Motor neuron (in vitro differentiated cells): ENCODE data around the gene CRTAC1. TPM values are rescaled to one million over a fixed set of nuclear protein-coding genes. Genes with fewer than 3 reads are reported as not detected.

Source experiments
- ATAC-seq, 8 experiments: fragments of 200-7000 bp; cut with Tn5 transposase; replicated peaks in 6 of 8; 2 replicates each; pipeline ENCODE4 v1.8.0; 2021; ENCODE audit warnings: mild to moderate bottlenecking in 8 of 8, moderate library complexity in 8 of 8
- H3K27ac ChIP-seq, 2 donors: fragments of 250-450 bp; sonication (Bioruptor Pico); 2 replicates each; pipeline ENCODE4 v1.9.0; 2021; ENCODE audit warnings: antibody characterized with exemption in 2 of 2, mild to moderate bottlenecking in 2 of 2, moderate library complexity in 1 of 2
- H3K4me1 ChIP-seq, 2 donors: fragments of 250-450 bp; sonication (Bioruptor Pico); replicated peaks in 1 of 2; 2 replicates each; pipeline ENCODE4 v1.6.1; 2021; ENCODE audit warnings: antibody characterized with exemption in 2 of 2, mild to moderate bottlenecking in 2 of 2, moderate library complexity in 1 of 2
- H3K4me3 ChIP-seq, 5 donors: fragments of 250-450 bp; sonication (Bioruptor Pico); 2 replicates each; pipeline ENCODE4 v1.9.0; 2021; ENCODE audit warnings: antibody characterized with exemption in 5 of 5, mild to moderate bottlenecking in 5 of 5, moderate library complexity in 4 of 5
- WGBS, 10 experiments: fragments of 450-650 bp; shearing (Covaris generic); methylation state at CpG; one replicate each; pipeline ENCODE4 v1.0.0; 2022; 5-methylcytosine and 5-hydroxymethylcytosine counted together
- in situ Hi-C, 9 experiments: fragments of 400-800 bp; cut with MboI; loops; one replicate each; pipeline ENCODE4 v1.15.0; 2021; ENCODE audit warnings: low sequenced_read_pairs in 9 of 9, low pct_unique_long_range_greater_than_20kb in 2 of 9; ENCODE audit not compliant: unreplicated experiment in 9 of 9
- total RNA-seq, 8 experiments: library from RNA; unstranded; fragments of 300-600 nt; gene quantifications; 2 replicates each; pipeline versions ENCODE4 v1.2.3 to v1.2.4, GENCODE V29; 2022

The CRTAC1 gene
- total RNA-seq, 8 experiments from 2014 or later, result 0.17 to 11.5 (median 5.3) TPM; not detected in 1

- Histone ChIP-seq H3K4me3 (no peak overlapping the region), H3K4me1 (peaks cover 21 to 24% of the 10 kb centered on the region in 2 donors), H3K27ac (peak overlapping the region in 1 of 2 donors; percentile 33)
- in situ Hi-C loops, result loop anchor here in 5 of 9 experiments (10.0 to 25.0 kb wide), 3 partner anchors 120 to 130 kb away; partner anchors contain the start of gene CRTAC1 (in 3 of the 5)
- ATAC-seq, result peak; percentile 14 to 49 (median 34)
- 0 to 75% (median 56%) methylated on average over 1 to 6 of the region's 10 CpGs; no CpG with 5 or more reads in 5 of the 10 experiments for WGBS, 10 experiments
Observed at GRCh38 chr10:97914171-97914836, 116.1 kb downstream of the CRTAC1 start.

DNA sequence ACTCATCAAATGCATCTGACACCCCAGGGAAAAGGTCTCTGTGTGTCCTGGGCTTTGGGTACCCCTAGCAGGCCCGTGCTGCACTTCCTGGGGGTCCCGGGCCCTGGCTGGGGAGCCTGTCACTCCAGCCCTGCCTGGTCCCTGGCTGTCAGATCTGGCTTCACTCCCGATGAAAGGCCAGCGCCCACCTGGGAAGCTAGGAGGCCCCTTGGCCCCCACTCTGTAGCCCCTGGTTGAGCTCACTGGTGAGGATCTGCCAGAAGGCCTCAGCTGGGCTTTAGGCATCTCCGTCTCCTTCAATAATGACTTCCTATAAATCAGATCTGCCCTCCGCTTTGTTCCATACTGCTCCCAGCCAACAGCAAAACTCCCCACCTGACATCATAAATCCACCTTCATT is 116.8 kb downstream of the CRTAC1 start:
- peak overlapping the region; percentile 33 to 71 for H3K27ac ChIP-seq
- WGBS, 10 experiments, result 50 to 69% (median 60%) methylated on average over 2 to 4 of the region's 6 CpGs; no CpG with 5 or more reads in 6 of the 10 experiments
- peak in 5 of 8 experiments; percentile 13 to 79 (median 59) for ATAC-seq
- H3K4me3 ChIP-seq, result no peak overlapping the region
- H3K4me1 ChIP-seq, result peaks cover 21 to 24% of the 10 kb centered on the region in 2 donors
- in situ Hi-C loops, result loop anchor here in 5 of 9 experiments (10.0 to 25.0 kb wide), 3 partner anchors 121 to 131 kb away; partner anchors contain the start of gene CRTAC1 (in 3 of the 5)

- Histone ChIP-seq H3K27ac (peak overlapping the region in 1 of 2 donors; percentile 71), H3K4me3 (no peak overlapping the region), H3K4me1 (peaks cover 21 to 24% of the 10 kb centered on the region in 2 donors)
- in situ Hi-C loops, result loop anchor here in 5 of 9 experiments (10.0 to 25.0 kb wide), 3 partner anchors 122 to 132 kb away; partner anchors contain the start of gene CRTAC1 (in 3 of the 5)
- WGBS, 10 experiments, result 33 to 94% (median 50%) methylated on average over 1 to 2 of the region's 2 CpGs; no CpG with 5 or more reads in 5 of the 10 experiments
- peak in 3 of 8 experiments; percentile 10 to 51 (median 50) for ATAC-seq
Observed at GRCh38 chr10:97913193-97913592, 117.2 kb downstream of the CRTAC1 start.

DNA sequence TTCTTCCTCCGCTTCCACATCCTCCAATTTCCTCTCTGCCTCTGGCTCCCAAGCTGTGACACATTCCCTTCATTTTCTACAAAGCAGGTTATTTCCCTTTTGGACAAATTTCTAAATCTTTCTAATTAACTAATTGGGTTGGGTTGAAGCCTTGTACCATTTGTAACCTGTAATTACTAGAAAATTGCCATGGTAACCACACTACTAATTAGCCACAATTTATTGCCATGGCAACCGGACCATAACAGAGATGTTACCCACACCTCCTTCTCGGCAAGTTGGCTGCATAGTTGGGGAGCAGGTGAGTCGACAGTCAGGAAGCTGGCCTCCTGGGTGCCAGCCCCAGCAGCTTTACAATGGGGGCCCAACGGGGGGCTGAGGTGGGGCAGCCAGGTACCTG is 119.2 kb downstream of the CRTAC1 start:
- no peak for ATAC-seq
- Histone ChIP-seq H3K4me3 (no peak overlapping the region), H3K4me1 (peaks cover 13 to 19% of the 10 kb centered on the region in 2 donors), H3K27ac (no peak overlapping the region)
- WGBS, 10 experiments, result 27 to 100% (median 57%) methylated on average over 1 to 5 of the region's 5 CpGs; no CpG with 5 or more reads in 2 of the 10 experiments
- in situ Hi-C loops, result loop anchor here in 5 of 9 experiments (10.0 to 25.0 kb wide), 3 partner anchors 124 to 134 kb away; partner anchors contain the start of gene CRTAC1 (in 3 of the 5)

DNA sequence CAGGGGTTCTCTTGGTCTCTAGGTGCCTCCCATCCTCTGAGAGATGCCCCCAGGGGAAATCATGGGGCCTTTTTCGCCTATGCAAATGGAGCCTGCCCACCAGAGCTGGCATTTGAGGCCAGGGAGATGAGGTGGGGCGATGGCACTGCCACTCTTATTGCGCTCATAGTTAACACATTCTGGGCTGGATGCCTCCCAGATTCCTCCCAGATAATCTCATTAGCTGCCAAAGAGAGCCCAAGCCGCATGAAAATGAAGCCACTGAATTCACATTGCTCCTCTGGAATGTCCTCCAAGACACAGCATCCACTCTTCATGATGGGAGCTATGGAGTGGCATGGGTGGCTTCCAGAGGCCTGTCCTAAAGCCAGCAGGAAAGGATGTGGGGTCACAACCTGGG is 119.8 kb downstream of the CRTAC1 start:
- in situ Hi-C loops, result loop anchor here in 5 of 9 experiments (10.0 to 25.0 kb wide), 3 partner anchors 124 to 134 kb away; partner anchors contain the start of gene CRTAC1 (in 3 of the 5)
- no peak for ATAC-seq
- Histone ChIP-seq H3K27ac (no peak overlapping the region), H3K4me3 (no peak overlapping the region), H3K4me1 (peaks cover 13 to 19% of the 10 kb centered on the region in 2 donors)
- WGBS, 10 experiments, result 30 to 83% (median 64%) methylated on average over 1 to 4 of the region's 4 CpGs; no CpG with 5 or more reads in 6 of the 10 experiments

- WGBS, 10 experiments, result 5 to 100% (median 86%) methylated on average over 1 to 4 of the region's 12 CpGs; no CpG with 5 or more reads in 6 of the 10 experiments
- ATAC-seq, result no peak
- in situ Hi-C loops, result loop anchor here in 2 of 9 experiments (25.0 kb wide), 1 partner anchor 129 kb away; the partner anchor contains the start of gene CRTAC1 (in 2 of the 2)
- Histone ChIP-seq H3K27ac (no peak overlapping the region), H3K4me3 (no peak overlapping the region), H3K4me1 (peaks cover 7 to 12% of the 10 kb centered on the region in 2 donors)
Observed at GRCh38 chr10:97907830-97908229, 122.6 kb downstream of the CRTAC1 start.

- in situ Hi-C loops, result loop anchor here in 2 of 9 experiments (25.0 kb wide), 1 partner anchor 130 kb away; the partner anchor contains the start of gene CRTAC1 (in 2 of the 2)
- no peak for ATAC-seq
- 50 to 88% (median 67%) methylated on average over 1 to 4 of the region's 6 CpGs; no CpG with 5 or more reads in 5 of the 10 experiments for WGBS, 10 experiments
Observed at GRCh38 chr10:97907211-97907610, 123.2 kb downstream of the CRTAC1 start.

GRCh38 chr10:97905276-97905675 is 125.1 kb downstream of the CRTAC1 start:
- in situ Hi-C loops, result loop anchor here in 2 of 9 experiments (25.0 kb wide), 1 partner anchor 132 kb away; the partner anchor contains the start of gene CRTAC1 (in 2 of the 2)
- WGBS, 10 experiments, result 34 to 100% (median 90%) methylated on average over 1 to 7 of the region's 8 CpGs; no CpG with 5 or more reads in 5 of the 10 experiments

More at GRCh38 chr10:97907211-97907610, 123.2 kb downstream of the CRTAC1 start:
- H3K4me3 ChIP-seq, result no peak overlapping the region
- H3K27ac ChIP-seq, result no peak overlapping the region
- H3K4me1 ChIP-seq, result peaks cover 11 to 17% of the 10 kb centered on the region in 2 donors

DNA sequence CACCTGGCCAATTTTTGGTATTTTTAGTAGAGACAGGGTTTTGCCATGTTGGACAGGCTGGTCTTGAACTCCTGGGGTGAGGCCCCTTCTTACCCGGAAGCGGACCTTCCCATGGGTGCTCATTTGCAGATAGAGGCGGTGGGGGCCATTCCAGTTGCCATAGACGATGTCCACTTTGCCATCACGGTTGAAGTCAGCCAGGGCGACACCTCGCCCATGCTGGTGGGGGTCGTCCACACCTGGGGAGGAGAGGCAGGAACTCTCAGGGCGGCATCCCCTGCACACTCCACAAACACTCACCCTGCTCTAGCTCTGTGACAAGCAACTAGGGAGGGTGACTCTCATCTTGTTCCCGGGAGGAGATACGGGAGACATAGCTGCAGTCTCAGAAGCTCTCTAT is 125.8 kb downstream of the CRTAC1 start:
- no peak for ATAC-seq
- Histone ChIP-seq H3K4me3 (no peak overlapping the region), H3K4me1 (peaks cover 11 to 22% of the 10 kb centered on the region in 2 donors), H3K27ac (no peak overlapping the region)
- 90 to 100% (median 100%) methylated on average over 2 to 4 of the region's 11 CpGs; no CpG with 5 or more reads in 7 of the 10 experiments for WGBS, 10 experiments
- in situ Hi-C loops, result loop anchor here in 2 of 9 experiments (25.0 kb wide), 1 partner anchor 133 kb away; the partner anchor contains the start of gene CRTAC1 (in 2 of the 2)

More at GRCh38 chr10:97905276-97905675, 125.1 kb downstream of the CRTAC1 start:
- H3K4me1 ChIP-seq, result peaks cover 11 to 21% of the 10 kb centered on the region in 2 donors
- no peak overlapping the region for H3K4me3 ChIP-seq
- ATAC-seq, result no peak
- H3K27ac ChIP-seq, result no peak overlapping the region

DNA sequence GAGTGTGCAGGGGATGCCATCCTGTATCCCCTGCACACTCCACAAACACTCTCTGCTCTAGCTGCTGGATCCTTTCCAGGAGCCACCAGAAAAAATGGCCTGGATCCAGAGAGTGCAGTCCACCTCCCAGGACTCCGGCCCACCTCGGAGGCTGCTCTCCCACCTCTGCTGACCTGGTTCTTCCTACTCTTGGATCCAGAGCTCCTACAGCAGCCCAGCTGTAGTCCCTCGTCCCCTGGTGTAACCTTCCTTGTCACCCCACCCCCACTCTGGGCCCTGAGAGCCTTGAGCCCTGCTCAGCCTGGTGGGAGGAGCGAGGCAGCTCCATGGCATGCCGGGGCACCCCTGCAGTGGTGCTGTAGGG is 126.4 kb downstream of the CRTAC1 start:
- in situ Hi-C loops, result loop anchor here in 2 of 9 experiments (25.0 kb wide), 1 partner anchor 133 kb away; the partner anchor contains the start of gene CRTAC1 (in 2 of the 2)
- Histone ChIP-seq H3K4me1 (peaks cover 11 to 27% of the 10 kb centered on the region in 2 donors), H3K4me3 (no peak overlapping the region), H3K27ac (no peak overlapping the region)
- ATAC-seq, result peak in 5 of 8 experiments; percentile 20 to 77 (median 39)
- WGBS, 10 experiments, result 20 to 87% (median 40%) methylated on average over 1 to 4 of the region's 5 CpGs; no CpG with 5 or more reads in 5 of the 10 experiments

DNA sequence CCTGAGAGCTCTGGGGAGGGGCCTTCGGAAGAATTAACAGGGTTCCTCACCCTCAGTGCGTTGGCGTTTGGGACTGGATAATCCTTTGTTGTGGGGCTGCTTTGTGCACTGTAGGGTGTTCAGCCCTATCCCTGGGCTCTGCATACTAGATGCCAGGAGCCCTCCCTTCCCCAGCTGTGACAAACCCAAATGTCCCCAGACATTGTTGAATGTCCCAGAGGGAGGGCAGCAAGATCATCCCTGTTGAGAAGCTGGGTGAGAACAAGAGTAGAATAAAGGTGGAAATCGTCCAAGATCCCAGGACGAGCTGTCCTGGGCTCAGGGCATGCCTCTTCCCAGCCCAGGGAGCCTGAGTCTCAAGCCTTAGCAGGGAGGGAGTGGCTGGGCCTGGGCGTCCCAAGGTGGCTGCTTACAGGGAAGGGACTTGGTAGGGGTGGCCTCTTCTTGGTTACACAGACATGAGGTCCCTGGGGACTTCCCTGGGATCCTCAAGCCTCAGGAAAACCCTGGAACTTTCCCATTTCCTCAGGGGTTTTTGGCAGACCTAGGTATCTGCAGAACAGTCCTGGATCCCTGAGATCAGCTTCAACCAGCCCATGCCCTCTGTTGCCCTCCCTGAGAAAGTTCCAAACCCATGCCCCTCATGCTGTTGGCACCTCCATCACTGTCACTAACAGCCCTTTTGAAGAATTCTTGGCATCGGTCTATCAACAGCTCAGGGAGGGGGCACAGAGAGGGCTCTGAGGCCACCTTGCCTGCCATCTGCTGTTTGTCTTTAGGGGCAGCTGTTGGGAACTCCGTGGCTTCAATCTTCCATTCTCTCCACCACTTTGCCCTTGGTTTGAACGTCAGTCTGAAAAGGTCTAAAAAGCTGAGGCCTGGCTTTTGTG is 127.0 kb downstream of the CRTAC1 start:
- ATAC-seq, result peak in 3 of 8 experiments; percentile 8 to 29 (median 26)
- peak overlapping the region in 1 of 2 donors; percentile 43 for H3K27ac ChIP-seq
- in situ Hi-C loops, result loop anchor here in 2 of 9 experiments (25.0 kb wide), 1 partner anchor 134 kb away; the partner anchor contains the start of gene CRTAC1 (in 2 of the 2)

More for the DNA sequence above, 127.0 kb downstream of the CRTAC1 start:
- no peak overlapping the region for H3K4me3 ChIP-seq
- peaks cover 11 to 27% of the 10 kb centered on the region in 2 donors for H3K4me1 ChIP-seq
- 0 to 100% (median 66%) methylated on average over 1 to 6 of the region's 9 CpGs; no CpG with 5 or more reads in 2 of the 10 experiments for WGBS, 10 experiments
